OCI-LY7 (cell line): Measurements from ENCODE around the gene LRRC8E. TPM values are rescaled to one million over a fixed set of nuclear protein-coding genes. Genes with fewer than 3 reads are reported as not detected.

ENCODE experiments used
- BruUV-seq: library from RNA; stranded (reverse); fragments of 400-500 nt; replicated peaks from 2 replicates; lab custom pipeline; 2021; lab: Mats Ljungman, UMichigan
- CTCF ChIA-PET: fragments of 300-600 bp; sonication (Branson Sonifier 250); formaldehyde crosslinking; loops from one replicate; lab custom pipeline; 2022; ENCODE audit warnings: antibody characterized with exemption; ENCODE audit not compliant: unreplicated experiment; lab: Charles Lee
- POLR2A ChIA-PET: fragments of 300-600 bp; sonication (Branson Sonifier 250); formaldehyde crosslinking; loops from one replicate; lab custom pipeline; 2022; ENCODE audit warnings: antibody characterized with exemption; lab: Charles Lee
- DNase-seq: peaks from one replicate; pipeline ENCODE4 v3.0.0-alpha.2; 2015; ENCODE audit warnings: low spot score
- H2AFZ ChIP-seq: fragments of 200-600 bp; sonication (generic), shearing (Covaris generic); 2 replicates; pipeline ENCODE4 v1.6.1; 2014; ENCODE audit warnings: mild to moderate bottlenecking, antibody characterized with exemption, low read length, moderate library complexity
- H3K27ac ChIP-seq: fragments of 200-600 bp; sonication (generic); 2 replicates; pipeline ENCODE4 v1.5.1; 2014; ENCODE audit warnings: mixed run types, low read depth, mild to moderate bottlenecking, moderate library complexity, low read length, inconsistent platforms; ENCODE audit not compliant: poor library complexity, severe bottlenecking
- H3K36me3 ChIP-seq: fragments of 200-600 bp; sonication (generic); 2 replicates; pipeline ENCODE4 v1.6.1; 2014; ENCODE audit warnings: mild to moderate bottlenecking, antibody characterized with exemption, low read length, moderate library complexity, mixed read lengths; ENCODE audit not compliant: insufficient read depth
- H3K4me1 ChIP-seq: fragments of 200-600 bp; sonication (generic); 2 replicates; pipeline ENCODE4 v1.5.1; 2014; ENCODE audit warnings: mild to moderate bottlenecking, low read length; ENCODE audit not compliant: insufficient read depth, poor library complexity, severe bottlenecking
- H3K4me2 ChIP-seq: fragments of 200-600 bp; sonication (generic); 2 replicates; pipeline ENCODE4 v1.6.1; 2014; ENCODE audit warnings: mild to moderate bottlenecking, low read length
- H3K4me3 ChIP-seq: fragments of 200-600 bp; sonication (generic); 2 replicates; pipeline ENCODE4 v1.5.1; 2014; ENCODE audit warnings: mild to moderate bottlenecking, low read depth, low read length; ENCODE audit not compliant: poor library complexity, severe bottlenecking
- H3K79me2 ChIP-seq: fragments of 200-600 bp; sonication (generic); 2 replicates; pipeline ENCODE4 v1.6.1; 2016; ENCODE audit warnings: low read depth, mild to moderate bottlenecking, low read length, moderate library complexity, mixed read lengths; ENCODE audit not compliant: insufficient read depth
- H3K9me2 ChIP-seq: fragments of 200-600 bp; sonication (generic); 2 replicates; pipeline ENCODE4 v1.6.1; 2016; ENCODE audit warnings: mild to moderate bottlenecking, low read length, mixed read lengths; ENCODE audit not compliant: insufficient read depth
- H3K9me3 ChIP-seq: fragments of 200-600 bp; sonication (generic); 2 replicates; pipeline ENCODE4 v1.6.1; 2014; ENCODE audit warnings: mild to moderate bottlenecking, mixed run types, low read length, mixed read lengths
- H4K20me1 ChIP-seq: fragments of 200-600 bp; sonication (generic); 2 replicates; pipeline ENCODE4 v1.6.1; 2014; ENCODE audit warnings: mild to moderate bottlenecking, antibody characterized with exemption, low read length, moderate library complexity, mixed read lengths; ENCODE audit not compliant: insufficient read depth
- CTCF ChIP-seq: fragments of 200-600 bp; sonication (generic); conservative IDR thresholded peaks from 2 replicates; pipeline ENCODE4 v1.5.1; 2014; ENCODE audit warnings: mild to moderate bottlenecking, antibody characterized with exemption, low read length, moderate library complexity, mixed read lengths
- EZH2phosphoT487 ChIP-seq: fragments of 200-600 bp; sonication (generic); IDR thresholded peaks from 2 replicates; pipeline ENCODE4 v1.6.1; 2018; ENCODE audit warnings: low read depth, borderline replicate concordance, mild to moderate bottlenecking, mixed run types, antibody characterized with exemption, low read length, moderate library complexity, mixed read lengths
- intact Hi-C: fragments of 100-400 bp; cut with micrococcal nuclease; formaldehyde crosslinking; loops from one replicate; pipeline ENCODE4 v1.10.0; 2022; ENCODE audit not compliant: unreplicated experiment
- total RNA-seq, 2 experiments: library from RNA; depleted of rRNA in 1 of 2; stranded (reverse); fragments of >200 nt in 1 of 2; shearing (Covaris generic) in 1 of 2; gene quantifications; 2 replicates each; pipeline ENCODE4 v1.2.3, GENCODE V29; 2014 to 2022

The LRRC8E gene
- total RNA-seq, 2 experiments from 2014 or later: not detected

GRCh38 chr19:7933411-7933810 is 45.1 kb downstream of the LRRC8E start:
- Histone ChIP-seq H4K20me1 (no peaks in the 10 kb centered on the region), H3K9me3 (no peaks in the 10 kb centered on the region), H3K27ac (no peak overlapping the region), H3K9me2 (no peaks in the 10 kb centered on the region), H2AFZ (no peak overlapping the region), H3K4me2 (no peak overlapping the region), H3K36me3 (peaks cover 84% of the 10 kb centered on the region), H3K4me1 (no peaks in the 10 kb centered on the region), H3K4me3 (no peak overlapping the region), H3K79me2 (no peaks in the 10 kb centered on the region)
- BruUV-seq: no TSS peak
- peak; percentile 58 for TF ChIP-seq CTCF
- TF ChIP-seq EZH2phosphoT487: no peak
- no peak for DNase-seq
- intact Hi-C loops: no loop called here
- ChIA-PET CTCF (no interaction called here), POLR2A (no interaction called here)

GRCh38 chr19:7933828-7934725 is 45.8 kb downstream of the LRRC8E start:
- BruUV-seq: no TSS peak
- Histone ChIP-seq H3K4me2 (no peak overlapping the region), H3K9me3 (no peaks in the 10 kb centered on the region), H3K27ac (no peak overlapping the region), H3K4me3 (no peak overlapping the region), H3K36me3 (peaks cover 90% of the 10 kb centered on the region), H3K4me1 (no peaks in the 10 kb centered on the region), H4K20me1 (no peaks in the 10 kb centered on the region), H3K9me2 (no peaks in the 10 kb centered on the region), H3K79me2 (no peaks in the 10 kb centered on the region), H2AFZ (no peak overlapping the region)
- DNase-seq: no peak
- ChIA-PET POLR2A (interaction anchor here (1.0 kb wide), 1 partner anchor 10 kb away, joined by 4 read pairs; no protein-coding TSS in a partner anchor), CTCF (no interaction called here)
- TF ChIP-seq CTCF: no peak; the same call in 1 of the 2 replicates
- TF ChIP-seq EZH2phosphoT487: no peak
- intact Hi-C loops: no loop called here

GRCh38 chr19:7934766-7935165 is 46.5 kb downstream of the LRRC8E start:
- Histone ChIP-seq H3K36me3 (peaks cover 94% of the 10 kb centered on the region), H3K9me2 (no peaks in the 10 kb centered on the region), H3K4me2 (no peak overlapping the region), H3K9me3 (no peaks in the 10 kb centered on the region), H2AFZ (no peak overlapping the region), H3K79me2 (no peaks in the 10 kb centered on the region), H3K4me1 (no peaks in the 10 kb centered on the region), H3K4me3 (no peak overlapping the region), H4K20me1 (no peaks in the 10 kb centered on the region), H3K27ac (no peak overlapping the region)
- CTCF ChIA-PET: no interaction called here
- no peak for DNase-seq
- TF ChIP-seq EZH2phosphoT487: no peak
- TF ChIP-seq CTCF: no peak
- intact Hi-C loops: no loop called here
- POLR2A ChIA-PET: interaction anchor here (1.0 kb wide), 1 partner anchor 10 kb away, joined by 4 read pairs; no protein-coding TSS in a partner anchor
- BruUV-seq: no TSS peak
